Measurements from ENCODE around the gene DNM2.
A peak's percentile ranks its signal among the peaks of the same experiment; 100 is the strongest.
"Not testable (repeated sequence)": the region's sequence is repeated elsewhere in the genome, so short reads cannot be mapped to it uniquely, and the experiment has no call there.

Gene DNM2

DNA sequence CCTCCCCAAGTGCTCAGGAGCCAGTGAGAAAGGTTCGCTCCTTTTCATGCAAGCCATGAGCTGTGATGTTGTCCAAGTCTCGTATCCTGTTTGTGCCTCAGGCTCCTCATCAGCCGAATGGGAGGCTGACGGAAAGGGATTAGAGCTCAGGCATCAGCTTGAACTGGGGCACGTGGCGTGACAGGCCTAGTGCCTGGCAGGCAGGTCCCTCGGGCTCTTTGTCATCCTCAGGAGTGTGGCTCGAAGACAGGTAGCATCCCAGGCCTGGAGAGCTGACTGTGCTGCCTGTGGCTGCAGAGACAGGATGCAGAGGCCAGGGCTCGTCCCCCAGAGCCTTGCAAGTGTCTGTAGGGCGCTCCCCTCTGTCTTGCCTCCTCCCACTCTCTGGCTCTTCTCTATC, 38.5 kb downstream of the DNM2 start:
- Histone ChIP-seq H3K4me3 (ENCODE audit: low read length) (no peak overlapping the region), H3F3A (ENCODE audit: insufficient read depth, low read length) (peaks cover 19% of the 10 kb centered on the region), H3K9me3 (replicated peaks; ENCODE audit: insufficient read depth, low read length) (no peaks in the 10 kb centered on the region), H3K9ac (ENCODE audit: low read length) (no peak overlapping the region), H4K20me1 (ENCODE audit: insufficient read depth, low read length) (no peaks in the 10 kb centered on the region), H3K4me2 (ENCODE audit: low read depth, low read length) (no peak overlapping the region), H3K79me2 (ENCODE audit: low read length) (peaks cover 71% of the 10 kb centered on the region), H2AFZ (ENCODE audit: low read length) (no peak overlapping the region), H3K36me3 (replicated peaks; ENCODE audit: insufficient read depth, low read length) (0 out of 2 replicates have a peak, but pooled peaks cover 3% of the 10 kb centered on the region), H3K27me3 (replicated peaks; ENCODE audit: insufficient read depth, low read length) (no peaks in the 10 kb centered on the region), H3K9me2 (replicated peaks; ENCODE audit: insufficient read depth, low read length) (no peaks in the 10 kb centered on the region), H3K4me1 (ENCODE audit: low read length) (peaks cover 15% of the 10 kb centered on the region), H3K27ac (ENCODE audit: low read length) (no peak overlapping the region)
- TF ChIP-seq, protein P1, sequence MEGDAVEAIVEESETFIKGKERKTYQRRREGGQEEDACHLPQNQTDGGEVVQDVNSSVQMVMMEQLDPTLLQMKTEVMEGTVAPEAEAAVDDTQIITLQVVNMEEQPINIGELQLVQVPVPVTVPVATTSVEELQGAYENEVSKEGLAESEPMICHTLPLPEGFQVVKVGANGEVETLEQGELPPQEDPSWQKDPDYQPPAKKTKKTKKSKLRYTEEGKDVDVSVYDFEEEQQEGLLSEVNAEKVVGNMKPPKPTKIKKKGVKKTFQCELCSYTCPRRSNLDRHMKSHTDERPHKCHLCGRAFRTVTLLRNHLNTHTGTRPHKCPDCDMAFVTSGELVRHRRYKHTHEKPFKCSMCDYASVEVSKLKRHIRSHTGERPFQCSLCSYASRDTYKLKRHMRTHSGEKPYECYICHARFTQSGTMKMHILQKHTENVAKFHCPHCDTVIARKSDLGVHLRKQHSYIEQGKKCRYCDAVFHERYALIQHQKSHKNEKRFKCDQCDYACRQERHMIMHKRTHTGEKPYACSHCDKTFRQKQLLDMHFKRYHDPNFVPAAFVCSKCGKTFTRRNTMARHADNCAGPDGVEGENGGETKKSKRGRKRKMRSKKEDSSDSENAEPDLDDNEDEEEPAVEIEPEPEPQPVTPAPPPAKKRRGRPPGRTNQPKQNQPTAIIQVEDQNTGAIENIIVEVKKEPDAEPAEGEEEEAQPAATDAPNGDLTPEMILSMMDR (IDR thresholded peaks at IDR 0.05; ENCODE audit: low read length): no peak
- TF ChIP-seq EZH2 (optimal IDR thresholded peaks at IDR 0.05; ENCODE audit: low read depth, low read length) (no peak), EZH2phosphoT487 (IDR thresholded peaks at IDR 0.05; ENCODE audit: low read length) (no peak)
- DNase-seq: no peak

DNA sequence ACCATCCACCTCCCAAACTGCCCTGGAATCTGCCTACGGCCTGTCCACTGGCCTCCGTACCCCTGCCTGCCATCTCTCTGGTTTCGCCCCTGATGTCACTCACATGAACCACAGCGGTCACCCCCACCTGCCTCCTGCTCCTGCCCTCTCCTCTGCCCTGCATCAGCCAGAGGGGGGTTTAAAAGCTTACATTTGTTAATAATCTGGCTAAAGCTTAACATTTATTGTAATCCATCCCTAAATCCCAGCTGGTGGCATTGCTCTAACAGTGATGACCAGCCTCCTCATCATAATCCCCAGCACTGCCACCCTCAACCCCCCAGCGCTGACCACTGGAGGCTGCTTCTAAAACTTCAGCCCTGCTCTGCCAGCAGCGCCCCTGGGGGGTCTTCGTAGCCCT, 38.9 kb downstream of the DNM2 start:
- Histone ChIP-seq H3K9me3 (replicated peaks; ENCODE audit: insufficient read depth, low read length) (no peaks in the 10 kb centered on the region), H3K36me3 (replicated peaks; ENCODE audit: insufficient read depth, low read length) (0 out of 2 replicates have a peak, but pooled peaks cover 7% of the 10 kb centered on the region), H3K9ac (ENCODE audit: low read length) (no peak overlapping the region), H4K20me1 (ENCODE audit: insufficient read depth, low read length) (no peaks in the 10 kb centered on the region), H3K4me3 (ENCODE audit: low read length) (no peak overlapping the region), H3K4me1 (ENCODE audit: low read length) (peaks cover 15% of the 10 kb centered on the region), H3K27me3 (replicated peaks; ENCODE audit: insufficient read depth, low read length) (no peaks in the 10 kb centered on the region), H3K4me2 (ENCODE audit: low read depth, low read length) (no peak overlapping the region), H3K9me2 (replicated peaks; ENCODE audit: insufficient read depth, low read length) (no peaks in the 10 kb centered on the region), H3K79me2 (ENCODE audit: low read length) (peaks cover 71% of the 10 kb centered on the region), H2AFZ (ENCODE audit: low read length) (no peak overlapping the region), H3F3A (ENCODE audit: insufficient read depth, low read length) (peaks cover 19% of the 10 kb centered on the region), H3K27ac (ENCODE audit: low read length) (no peak overlapping the region)
- TF ChIP-seq EZH2 (optimal IDR thresholded peaks at IDR 0.05; ENCODE audit: low read depth, low read length): no peak
- TF ChIP-seq EZH2phosphoT487 (IDR thresholded peaks at IDR 0.05; ENCODE audit: low read length): no peak
- TF ChIP-seq, protein P1 (IDR thresholded peaks at IDR 0.05; ENCODE audit: low read length): no peak
- DNase-seq: no peak

DNA sequence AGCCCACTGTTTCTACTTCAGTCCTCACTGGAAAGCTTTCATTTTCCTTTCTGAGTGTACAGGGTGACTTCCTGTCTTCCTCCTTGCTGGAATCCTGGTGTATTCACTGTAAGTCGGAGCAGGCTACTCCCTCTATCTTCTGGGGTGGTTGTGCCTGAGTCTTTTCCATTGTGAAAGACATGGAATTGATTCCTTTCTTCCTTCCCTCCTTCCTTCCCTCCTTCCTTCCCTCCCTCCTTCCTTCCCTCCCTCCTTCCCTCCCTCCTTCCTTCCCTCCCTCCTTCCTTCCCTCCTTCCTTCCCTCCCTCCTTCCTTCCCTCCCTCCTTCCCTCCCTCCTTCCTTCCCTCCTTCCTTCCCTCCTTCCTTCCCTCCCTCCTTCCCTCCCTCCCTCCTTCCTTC, 40.2 kb downstream of the DNM2 start:
- Histone ChIP-seq H3K4me1 (ENCODE audit: low read length) (peaks cover 20% of the 10 kb centered on the region), H3K79me2 (ENCODE audit: low read length) (peaks cover 67% of the 10 kb centered on the region), H3F3A (ENCODE audit: insufficient read depth, low read length) (peaks cover 19% of the 10 kb centered on the region)
- H3K27ac ChIP-seq (ENCODE audit: low read length); H3K4me2 ChIP-seq (ENCODE audit: low read depth, low read length); H3K9me2 ChIP-seq (replicated peaks; ENCODE audit: insufficient read depth, low read length); H3K27me3 ChIP-seq (replicated peaks; ENCODE audit: insufficient read depth, low read length); H3K9ac ChIP-seq (ENCODE audit: low read length); H2AFZ ChIP-seq (ENCODE audit: low read length); DNase-seq; H3K4me3 ChIP-seq (ENCODE audit: low read length); H4K20me1 ChIP-seq (ENCODE audit: insufficient read depth, low read length); H3K36me3 ChIP-seq (replicated peaks; ENCODE audit: insufficient read depth, low read length); H3K9me3 ChIP-seq (replicated peaks; ENCODE audit: insufficient read depth, low read length): not testable (repeated sequence)

DNA sequence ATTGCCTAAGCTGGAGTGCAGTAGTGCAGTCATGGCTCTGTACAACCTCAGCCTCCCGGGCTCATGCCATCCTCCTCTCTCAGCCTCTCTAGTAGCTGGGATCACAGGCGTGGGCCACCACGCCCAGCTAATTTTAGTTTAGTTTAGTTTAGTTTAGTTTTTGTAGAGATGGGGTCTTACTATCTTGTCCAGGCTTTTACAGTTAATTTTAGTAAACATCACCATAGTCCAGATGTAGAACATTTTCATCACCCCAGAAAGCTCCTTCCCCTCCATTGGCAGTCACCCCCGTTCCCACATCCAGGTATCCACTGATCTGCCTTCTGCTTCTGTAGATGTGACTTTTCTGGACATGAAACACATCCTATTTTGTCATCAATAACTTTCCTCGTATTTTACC, 41.1 kb downstream of the DNM2 start:
- H3K9ac ChIP-seq (ENCODE audit: low read length): peak overlapping the region; percentile 46; the same call in 1 of the 2 replicates

More for the DNA sequence above, 41.1 kb downstream of the DNM2 start:
- Histone ChIP-seq H3K9me3 (replicated peaks; ENCODE audit: insufficient read depth, low read length) (no peaks in the 10 kb centered on the region), H3K27ac (ENCODE audit: low read length) (peak overlapping the region; percentile 77), H3F3A (ENCODE audit: insufficient read depth, low read length) (peaks cover 19% of the 10 kb centered on the region), H3K4me3 (ENCODE audit: low read length) (peak overlapping the region; percentile 53; the same call in 1 of the 2 replicates), H3K27me3 (replicated peaks; ENCODE audit: insufficient read depth, low read length) (no peaks in the 10 kb centered on the region), H3K79me2 (ENCODE audit: low read length) (peaks cover 70% of the 10 kb centered on the region), H2AFZ (ENCODE audit: low read length) (no peak overlapping the region), H3K9me2 (replicated peaks; ENCODE audit: insufficient read depth, low read length) (no peaks in the 10 kb centered on the region), H4K20me1 (ENCODE audit: insufficient read depth, low read length) (no peaks in the 10 kb centered on the region), H3K4me1 (ENCODE audit: low read length) (peaks cover 20% of the 10 kb centered on the region), H3K36me3 (replicated peaks; ENCODE audit: insufficient read depth, low read length) (0 out of 2 replicates have a peak, but pooled peaks cover 8% of the 10 kb centered on the region), H3K4me2 (ENCODE audit: low read depth, low read length) (peak overlapping the region; percentile 82)
- TF ChIP-seq, protein P1 (IDR thresholded peaks at IDR 0.05; ENCODE audit: low read length): no peak
- no peak for TF ChIP-seq EZH2 (optimal IDR thresholded peaks at IDR 0.05; ENCODE audit: low read depth, low read length)
- no peak for TF ChIP-seq EZH2phosphoT487 (IDR thresholded peaks at IDR 0.05; ENCODE audit: low read length)
- DNase-seq: no peak
